ENCODE results near the gene CCR1. TPM values are rescaled to one million over a fixed set of nuclear protein-coding genes. Genes with fewer than 3 reads are reported as not detected.
A peak's percentile ranks its signal among the peaks of the same experiment; 100 is the strongest.
"Not testable (repeated sequence)": the region's sequence is repeated elsewhere in the genome, so short reads cannot be mapped to it uniquely, and the experiment has no call there.

Gene CCR1
- total and polyA plus RNA-seq, 9 of the 15 experiments (the other 6 are each of a cell fraction or from before 2014, with no cell fraction given) = not detected

- H3K36me3 ChIP-seq (ENCODE audit: control insufficient read depth, insufficient read depth, low read length); ATAC-seq; FAIRE-seq; in situ Hi-C loops (cut with MboI); H3K4me1 ChIP-seq (replicated peaks in 1 of 2; ENCODE audit: control insufficient read depth in 2 of 2, insufficient read depth in 2 of 2, low read length in 2 of 2); intact Hi-C loops (cut with micrococcal nuclease); DNase-seq (ENCODE audit: extremely low read depth in 1 of 4, low spot score in 3 of 4); CTCF ChIA-PET (ENCODE audit: low intra/inter-chr PET ratio); H3K4me3 ChIP-seq; H3K9me3 ChIP-seq (replicated peaks; ENCODE audit: control insufficient read depth, insufficient read depth, low read depth, low read length); H2AFZ ChIP-seq (ENCODE audit: low read depth, low read length); H3K9ac ChIP-seq (ENCODE audit: insufficient read depth in 1 of 2, low read depth in 2 of 2, low read length in 2 of 2); H3K27ac ChIP-seq (ENCODE audit: extremely low read depth, low read depth, low read length); H3K27me3 ChIP-seq (ENCODE audit: control insufficient read depth in 2 of 2, insufficient read depth in 2 of 2, low read length in 2 of 2); H3K79me2 ChIP-seq (ENCODE audit: control insufficient read depth, insufficient read depth, low read length); BruUV-seq (replicated peaks); H4K20me1 ChIP-seq (replicated peaks; ENCODE audit: control insufficient read depth, insufficient read depth, low read length); H3K9me1 ChIP-seq (ENCODE audit: control insufficient read depth, insufficient read depth, low read length); POLR2A ChIA-PET; H3K4me2 ChIP-seq (ENCODE audit: insufficient read depth, low read length): not testable (repeated sequence)
- TF ChIP-seq AFF1 (IDR thresholded peaks at IDR 0.05; ENCODE audit: low read depth in 1 of 2, partially characterized antibody in 2 of 2) = peak in 1 of 2 experiments; percentile 97
- WGBS (ENCODE audit: insufficient coverage, low coverage, missing lambda C conversion rate) = 0% methylated on average over 1 of the region's 1 CpG
Observed at GRCh38 chr3:46157685-46158084, 50.4 kb downstream of the CCR1 start.

All from K562 (cell line).